MG63 (cell line): ENCODE data around the gene LCTL. TPM values are rescaled to one million over a fixed set of nuclear protein-coding genes. Genes with fewer than 3 reads are reported as not detected.
"Not testable (repeated sequence)": the region's sequence is repeated elsewhere in the genome, so short reads cannot be mapped to it uniquely, and the experiment has no call there.

Experiments
- DNase-seq: peaks from one replicate; pipeline ENCODE4 v3.0.0-alpha.2; 2020
- H3K27me3 ChIP-seq: fragments of 250-450 bp; sonication (Bioruptor Pico); 2 replicates; pipeline ENCODE4 v1.5.1; 2020; ENCODE audit warnings: mild to moderate bottlenecking, moderate library complexity
- H3K36me3 ChIP-seq: fragments of 250-450 bp; sonication (Bioruptor Pico); 2 replicates; pipeline ENCODE4 v1.5.1; 2020; ENCODE audit warnings: mild to moderate bottlenecking, moderate library complexity
- H3K4me3 ChIP-seq: fragments of 250-450 bp; sonication (Bioruptor Pico); 2 replicates; pipeline ENCODE4 v1.5.1; 2020; ENCODE audit warnings: mild to moderate bottlenecking, moderate library complexity
- H3K9me3 ChIP-seq: fragments of 250-450 bp; sonication (Bioruptor Pico); 2 replicates; pipeline ENCODE4 v1.5.1; 2020; ENCODE audit warnings: mild to moderate bottlenecking, moderate library complexity
- total RNA-seq: library from RNA; depleted of rRNA; stranded (reverse); fragments of >200 nt; shearing (Covaris generic); gene quantifications from 2 replicates; pipeline ENCODE4 v1.2.3, GENCODE V29; 2014; ENCODE audit warnings: low replicate concordance

The LCTL gene
- total RNA-seq, 1 experiment from 2014 or later, result 0.43 TPM

DNA sequence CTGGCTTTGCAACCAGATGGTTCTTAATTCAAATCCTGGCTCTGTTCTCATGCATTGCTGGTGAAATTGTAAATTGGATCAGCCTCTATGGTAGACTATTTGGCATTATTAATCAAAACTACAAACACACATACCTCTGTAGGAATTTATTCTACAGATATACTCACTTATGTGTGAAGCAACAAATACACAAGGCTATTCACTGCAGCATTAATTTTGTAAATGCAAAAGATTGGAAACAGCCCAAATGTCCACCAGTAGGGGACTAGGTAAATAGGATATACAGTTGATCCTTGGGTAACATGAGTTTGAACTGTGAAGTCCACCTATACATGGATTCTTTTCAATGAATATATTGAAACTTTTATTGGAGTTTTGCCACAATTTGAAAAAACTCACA, 29.5 kb upstream of the LCTL start:
- no peak for DNase-seq
- H3K9me3 ChIP-seq, result 0 out of 2 replicates have a peak, but pooled peaks cover 2% of the 10 kb centered on the region
- H3K36me3 ChIP-seq, result no peaks in the 10 kb centered on the region
- no peak overlapping the region for H3K4me3 ChIP-seq
- H3K27me3 ChIP-seq, result no peaks in the 10 kb centered on the region

DNA sequence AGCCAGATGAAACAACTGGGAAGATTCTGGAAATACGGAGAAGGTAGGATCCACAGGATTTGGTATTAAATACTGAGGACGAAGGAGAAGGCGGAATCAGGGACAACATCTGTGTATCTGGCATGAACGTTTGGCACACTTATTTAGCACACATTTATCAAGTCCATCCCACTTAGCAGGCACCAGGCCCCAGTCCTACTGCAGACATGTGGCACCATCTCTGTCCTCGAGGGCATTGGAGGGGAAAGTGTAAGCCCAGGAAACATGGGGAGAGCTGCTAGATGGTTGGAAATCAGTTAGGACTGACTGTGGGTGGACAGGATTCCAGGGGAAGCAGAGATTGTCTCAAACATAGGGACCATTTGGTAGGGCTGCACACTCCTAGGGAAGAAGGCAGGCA, 29.0 kb upstream of the LCTL start:
- 0 out of 2 replicates have a peak, but pooled peaks cover 2% of the 10 kb centered on the region for H3K9me3 ChIP-seq
- no peak overlapping the region for H3K4me3 ChIP-seq

GRCh38 chr15:66594344-66594743, 28.5 kb upstream of the LCTL start:
- Histone ChIP-seq H3K36me3 (no peaks in the 10 kb centered on the region), H3K27me3 (no peaks in the 10 kb centered on the region), H3K4me3 (no peak overlapping the region), H3K9me3 (0 out of 2 replicates have a peak, but pooled peaks cover 2% of the 10 kb centered on the region)
- DNase-seq, result no peak

More for the DNA sequence above, 29.0 kb upstream of the LCTL start:
- H3K36me3 ChIP-seq, result no peaks in the 10 kb centered on the region
- H3K27me3 ChIP-seq, result no peaks in the 10 kb centered on the region
- no peak for DNase-seq

DNA sequence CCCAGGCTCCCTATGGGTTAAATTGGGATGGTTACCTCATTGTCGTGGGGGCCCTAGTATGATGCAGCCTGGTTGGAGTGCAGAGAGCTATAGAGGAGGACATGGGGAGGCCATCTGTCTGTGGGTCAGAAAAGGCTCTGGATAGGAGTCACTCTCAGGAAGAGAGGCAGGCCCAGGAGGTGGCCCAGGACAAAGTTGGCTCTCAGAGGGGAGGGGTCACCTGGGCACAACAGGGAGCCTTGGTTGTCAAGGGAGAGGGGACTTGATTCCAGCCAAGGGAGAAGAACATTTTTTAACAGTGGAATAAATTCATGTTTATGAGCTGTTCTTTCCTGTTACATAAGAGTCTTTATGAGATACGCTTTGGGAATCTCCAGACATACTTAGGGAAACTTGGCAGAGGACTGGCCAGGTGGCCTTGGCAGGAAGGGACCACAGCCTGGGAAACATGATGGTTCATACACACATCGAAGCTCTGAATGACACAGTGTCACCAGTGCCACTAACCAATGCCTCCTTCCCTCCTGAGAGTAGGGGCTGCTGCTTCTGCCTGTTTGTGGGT, 27.5 kb upstream of the LCTL start:
- DNase-seq, result no peak
- 0 out of 2 replicates have a peak, but pooled peaks cover 2% of the 10 kb centered on the region for H3K9me3 ChIP-seq
- no peak overlapping the region for H3K4me3 ChIP-seq
- no peaks in the 10 kb centered on the region for H3K27me3 ChIP-seq
- H3K36me3 ChIP-seq, result no peaks in the 10 kb centered on the region

DNA sequence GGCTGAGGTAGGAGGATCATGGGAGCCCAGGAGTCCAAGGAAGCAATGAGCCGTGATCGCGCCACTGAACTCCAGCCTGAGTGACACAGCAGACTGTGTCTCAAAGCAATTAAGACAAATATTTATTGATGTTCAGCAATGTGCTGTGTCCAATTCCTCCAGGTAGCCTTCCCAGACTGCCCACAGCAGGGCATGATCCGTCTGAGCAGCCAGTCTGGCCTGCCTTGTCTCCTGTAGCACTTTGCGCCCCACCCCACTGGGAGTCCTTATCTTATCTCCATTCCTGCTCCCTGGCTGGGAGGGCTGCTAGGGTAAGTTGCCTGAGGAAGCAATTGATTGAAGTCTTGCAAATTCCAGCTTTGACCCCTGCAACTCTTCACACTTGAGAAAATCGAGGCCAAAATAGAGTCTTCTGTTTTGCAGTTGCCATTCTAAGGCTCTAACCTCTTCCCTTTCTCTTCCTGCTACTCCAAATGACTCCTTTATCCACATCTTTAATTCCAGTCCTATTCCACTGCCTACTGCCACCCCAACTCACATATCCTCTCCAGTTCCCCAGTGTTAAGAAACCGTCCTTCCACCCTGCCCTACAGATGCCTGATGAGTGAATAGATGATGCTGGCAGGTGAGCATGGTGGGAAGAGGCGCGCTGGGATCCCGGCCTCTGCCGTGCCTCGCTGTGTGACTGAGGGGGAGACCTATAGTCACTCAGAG, 26.9 kb upstream of the LCTL start:
- DNase-seq, result no peak
- H3K36me3 ChIP-seq, result no peaks in the 10 kb centered on the region
- no peaks in the 10 kb centered on the region for H3K27me3 ChIP-seq

DNA sequence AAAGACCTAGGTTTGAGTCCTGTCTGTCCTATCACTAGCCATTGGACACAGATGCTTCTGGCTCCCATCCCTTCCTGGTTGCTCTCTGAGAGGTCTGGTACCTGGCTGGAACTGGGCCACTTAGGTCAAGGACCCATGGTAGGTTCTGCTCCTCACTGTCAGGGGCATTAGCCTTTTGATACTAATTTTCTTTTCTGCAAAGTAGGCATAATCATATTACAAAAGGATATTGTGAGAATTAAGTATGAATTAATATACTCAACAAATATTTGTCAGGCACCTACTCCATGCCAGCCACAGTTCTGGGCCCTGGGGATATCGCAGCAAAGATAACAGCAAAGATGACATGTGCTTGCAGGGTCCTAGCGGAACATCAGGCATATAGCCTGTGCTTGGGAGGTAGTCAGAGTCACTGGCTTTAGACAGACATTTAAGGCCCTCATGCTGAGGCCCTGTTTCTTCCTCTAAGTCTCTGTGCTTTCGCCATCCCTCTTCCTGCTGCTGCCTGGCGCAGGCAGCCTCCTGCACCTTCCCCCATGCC, 25.6 kb upstream of the LCTL start:
- Histone ChIP-seq H3K9me3 (no peaks in the 10 kb centered on the region), H3K4me3 (no peak overlapping the region), H3K36me3 (no peaks in the 10 kb centered on the region), H3K27me3 (no peaks in the 10 kb centered on the region; the same call in 1 of the 2 replicates)
- DNase-seq, result no peak

More for the DNA sequence above, 26.9 kb upstream of the LCTL start:
- H3K4me3 ChIP-seq, result no peak overlapping the region
- 0 out of 2 replicates have a peak, but pooled peaks cover 2% of the 10 kb centered on the region for H3K9me3 ChIP-seq

DNA sequence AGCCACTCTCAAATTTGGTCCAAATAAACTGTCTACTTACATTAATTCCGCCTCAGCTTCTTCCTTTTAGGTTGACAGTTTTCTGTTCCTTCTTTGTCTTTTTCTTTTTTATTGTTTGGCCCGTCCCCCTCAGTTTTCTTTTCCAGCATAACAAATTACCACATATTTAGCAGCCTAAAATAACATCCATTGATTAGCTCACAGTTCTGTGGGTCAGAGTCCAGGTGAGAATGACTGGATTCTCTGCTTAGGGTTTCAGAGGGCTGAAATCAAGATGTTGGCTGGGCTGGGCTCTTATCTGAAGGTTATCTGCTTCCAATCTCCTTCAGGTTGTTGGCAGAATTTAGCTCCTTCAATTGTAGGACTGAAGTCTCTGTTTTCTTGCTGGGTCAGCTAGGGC, 24.6 kb upstream of the LCTL start:
- Histone ChIP-seq H3K4me3 (no peak overlapping the region), H3K9me3 (no peaks in the 10 kb centered on the region), H3K27me3 (no peaks in the 10 kb centered on the region; the same call in 1 of the 2 replicates), H3K36me3 (no peaks in the 10 kb centered on the region)
- no peak for DNase-seq

GRCh38 chr15:66589429-66589828, 23.6 kb upstream of the LCTL start:
- H3K36me3 ChIP-seq, H3K4me3 ChIP-seq, H3K27me3 ChIP-seq, DNase-seq, H3K9me3 ChIP-seq: not testable (repeated sequence)

GRCh38 chr15:66588971-66589370, 23.2 kb upstream of the LCTL start:
- no peak for DNase-seq
- Histone ChIP-seq H3K27me3 (no peaks in the 10 kb centered on the region; the same call in 1 of the 2 replicates), H3K4me3 (no peak overlapping the region), H3K9me3 (no peaks in the 10 kb centered on the region), H3K36me3 (no peaks in the 10 kb centered on the region)

- no peak for DNase-seq
- Histone ChIP-seq H3K36me3 (no peaks in the 10 kb centered on the region), H3K9me3 (no peaks in the 10 kb centered on the region), H3K27me3 (no peaks in the 10 kb centered on the region; the same call in 1 of the 2 replicates), H3K4me3 (no peak overlapping the region)
Observed at GRCh38 chr15:66588537-66588936, 22.7 kb upstream of the LCTL start.

- Histone ChIP-seq H3K4me3 (no peak overlapping the region), H3K36me3 (no peaks in the 10 kb centered on the region), H3K9me3 (no peaks in the 10 kb centered on the region), H3K27me3 (no peaks in the 10 kb centered on the region; the same call in 1 of the 2 replicates)
- DNase-seq, result no peak
Observed at GRCh38 chr15:66587749-66588148, 22.0 kb upstream of the LCTL start.

GRCh38 chr15:66587020-66587419, 21.2 kb upstream of the LCTL start:
- Histone ChIP-seq H3K36me3 (no peaks in the 10 kb centered on the region), H3K9me3 (no peaks in the 10 kb centered on the region), H3K4me3 (no peak overlapping the region), H3K27me3 (no peaks in the 10 kb centered on the region; the same call in 1 of the 2 replicates)
- DNase-seq, result no peak

DNA sequence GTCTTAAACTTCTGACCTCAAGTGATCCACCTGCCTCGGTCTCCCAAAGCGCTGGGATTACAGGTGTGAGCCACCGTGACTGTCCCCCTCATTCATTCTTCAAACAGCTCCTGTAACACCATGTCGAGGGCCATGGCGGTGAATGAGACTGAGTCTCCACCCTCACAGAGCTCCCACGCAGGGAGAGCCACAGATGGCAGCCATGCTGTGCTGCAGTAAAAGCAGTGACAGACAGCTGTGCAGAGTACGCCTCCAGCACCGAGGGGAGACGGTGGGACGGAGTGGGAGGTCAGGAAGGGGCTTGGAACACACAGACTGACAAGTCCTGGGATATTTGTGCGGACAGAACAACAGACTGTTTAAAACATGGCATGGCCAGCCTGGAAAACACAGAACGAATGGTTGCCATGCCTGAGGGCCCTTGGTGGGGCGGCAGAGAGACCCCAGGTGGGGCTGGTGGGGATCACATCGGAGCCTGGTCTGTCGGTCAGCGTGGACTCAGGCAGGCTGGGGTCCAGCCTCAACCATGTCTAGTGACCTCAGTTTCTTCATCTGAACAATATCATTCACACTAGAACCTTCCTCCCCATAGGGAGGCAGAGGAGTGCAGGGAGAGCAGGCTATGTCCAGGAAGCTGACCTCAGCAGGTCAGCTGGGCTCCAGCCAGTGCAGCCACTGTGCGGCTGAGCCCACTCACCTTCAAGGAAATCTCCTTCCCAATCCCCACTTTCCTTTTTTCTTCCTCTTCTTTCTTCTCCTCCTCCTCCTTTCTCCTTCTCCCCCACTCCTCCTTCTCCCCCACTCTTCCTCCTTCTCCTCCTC, 20.6 kb upstream of the LCTL start:
- Histone ChIP-seq H3K27me3 (no peaks in the 10 kb centered on the region; the same call in 1 of the 2 replicates), H3K36me3 (no peaks in the 10 kb centered on the region), H3K9me3 (no peaks in the 10 kb centered on the region), H3K4me3 (no peak overlapping the region)
- no peak for DNase-seq

GRCh38 chr15:66581972-66582537, 16.3 kb upstream of the LCTL start:
- H3K36me3 ChIP-seq, result no peaks in the 10 kb centered on the region
- DNase-seq, result no peak
- H3K9me3 ChIP-seq, result no peaks in the 10 kb centered on the region
- no peak overlapping the region for H3K4me3 ChIP-seq
- no peaks in the 10 kb centered on the region for H3K27me3 ChIP-seq

GRCh38 chr15:66580643-66581042, 14.8 kb upstream of the LCTL start:
- no peak overlapping the region for H3K4me3 ChIP-seq
- H3K36me3 ChIP-seq, result no peaks in the 10 kb centered on the region
- H3K27me3 ChIP-seq, result no peaks in the 10 kb centered on the region
- no peaks in the 10 kb centered on the region for H3K9me3 ChIP-seq
- DNase-seq, result peak; percentile 49

DNA sequence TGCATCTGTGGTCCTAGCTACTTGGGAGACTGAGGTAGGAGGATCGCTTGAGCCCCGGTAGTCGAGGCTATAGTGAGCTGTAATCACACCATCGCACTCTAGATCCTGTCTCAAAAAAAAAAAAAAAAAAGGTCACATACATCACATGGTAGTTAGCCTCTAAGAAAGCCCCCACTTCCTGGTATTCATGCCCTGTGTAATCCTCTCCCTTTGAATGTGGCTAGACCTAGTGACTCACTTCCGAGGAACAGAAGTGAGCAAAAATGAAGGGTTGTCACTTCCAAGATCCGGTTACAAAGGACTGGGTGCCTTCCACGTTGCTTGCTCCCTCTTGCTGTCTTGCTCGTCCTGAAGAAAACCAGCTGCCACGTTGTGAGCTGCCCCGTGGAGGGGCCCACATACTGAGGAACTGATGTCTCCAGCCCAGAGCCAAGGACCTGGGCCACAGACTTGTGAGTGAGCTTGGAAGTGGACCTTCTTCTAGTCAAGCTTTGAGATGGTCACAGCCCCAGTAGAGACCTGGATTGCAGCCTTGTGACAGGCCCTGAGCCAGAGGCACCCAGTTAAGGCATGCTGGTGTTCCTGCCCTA, 12.6 kb upstream of the LCTL start:
- peak; percentile 30 for DNase-seq

More for the DNA sequence above, 12.6 kb upstream of the LCTL start:
- Histone ChIP-seq H3K27me3 (no peaks in the 10 kb centered on the region), H3K9me3 (no peaks in the 10 kb centered on the region), H3K36me3 (no peaks in the 10 kb centered on the region), H3K4me3 (no peak overlapping the region)
